ENCODE results near the gene NFKBIE.
A peak's percentile ranks its signal among the peaks of the same experiment; 100 is the strongest.

Gene NFKBIE

GRCh38 chr6:44272529-44272928 lies 7.2 kb upstream of the NFKBIE start:
- DNase-seq, result no peak

GRCh38 chr6:44271914-44272313 lies 6.6 kb upstream of the NFKBIE start:
- no peak for DNase-seq

- DNase-seq, result no peak
Measured at GRCh38 chr6:44271406-44271723, 6.0 kb upstream of the NFKBIE start.

GRCh38 chr6:44270526-44271405 lies 5.4 kb upstream of the NFKBIE start:
- DNase-seq, result no peak

GRCh38 chr6:44269921-44270525 lies 4.7 kb upstream of the NFKBIE start, which contains the start of gene TMEM151B:
TSS of gene TMEM151B (plus strand) at chr6:44270450. CDS start at chr6:44270743, 293 bp downstream.
- DNase-seq, result no peak

- DNase-seq, result no peak
Measured at GRCh38 chr6:44269178-44269920, 4.0 kb upstream of the NFKBIE start.

- peak; percentile 60 for DNase-seq
Measured at GRCh38 chr6:44268095-44268628, 2.8 kb upstream of the NFKBIE start.

- DNase-seq, result peak; percentile 7
Measured at GRCh38 chr6:44267252-44267651, 1.9 kb upstream of the NFKBIE start.

- DNase-seq, result peak; percentile 19
Measured at GRCh38 chr6:44266347-44266746, 996 bp upstream of the NFKBIE start.

- DNase-seq, result no peak
Measured at GRCh38 chr6:44265722-44266233, 427 bp upstream of the NFKBIE start.

- peak; percentile 87 for DNase-seq
Measured at GRCh38 chr6:44264154-44265006, 971 bp downstream of the NFKBIE start.

- DNase-seq, result peak; percentile 78
Measured at GRCh38 chr6:44263354-44264100, 1.8 kb downstream of the NFKBIE start.

- DNase-seq, result no peak
Measured at GRCh38 chr6:44262467-44263353, 2.6 kb downstream of the NFKBIE start.

- DNase-seq, result no peak
Measured at GRCh38 chr6:44261581-44261980, 3.8 kb downstream of the NFKBIE start.

GRCh38 chr6:44260451-44261297 lies 4.7 kb downstream of the NFKBIE start:
- DNase-seq, result no peak

GRCh38 chr6:44260011-44260410 lies 5.3 kb downstream of the NFKBIE start:
- DNase-seq, result no peak

GRCh38 chr6:44258921-44259320 lies 6.4 kb downstream of the NFKBIE start:
- DNase-seq, result no peak

GRCh38 chr6:44258325-44258863 lies 7.0 kb downstream of the NFKBIE start:
- DNase-seq, result no peak

- no peak for DNase-seq
Measured at GRCh38 chr6:44257753-44258324, 7.5 kb downstream of the NFKBIE start.

Measured in CD4-positive, alpha-beta T cell treated with Interleukin-15 for 1 hour (primary cell).